DND-41 (cell line): ENCODE results near the gene TNS3.

ENCODE experiments used
- ATAC-seq: fragments of 200-7000 bp; cut with Tn5 transposase; 3 replicates; pipeline ENCODE4 v1.9.1; 2021; ENCODE audit warnings: low read depth; ENCODE audit not compliant: insufficient read depth
- DNase-seq: peaks from one replicate; pipeline ENCODE4 v3.0.0-alpha.2; 2020
- H2AFZ ChIP-seq: 2 replicates; pipeline ENCODE4 v1.6.0; 2012; ENCODE audit warnings: low read depth, low read length
- H3K27ac ChIP-seq: 2 replicates; pipeline ENCODE4 v1.5.1; 2012; ENCODE audit warnings: low read length, inconsistent platforms
- H3K27me3 ChIP-seq: fragments of 200-600 bp; sonication (generic); 2 replicates; pipeline ENCODE4 v1.6.0; 2012; ENCODE audit warnings: low read length, mild to moderate bottlenecking, inconsistent platforms; ENCODE audit not compliant: insufficient read depth, poor library complexity
- H3K36me3 ChIP-seq: 2 replicates; pipeline ENCODE4 v1.5.1; 2012; ENCODE audit warnings: low read length, inconsistent platforms; ENCODE audit not compliant: insufficient read depth
- H3K4me1 ChIP-seq: 2 replicates; pipeline ENCODE4 v1.5.1; 2012; ENCODE audit warnings: mild to moderate bottlenecking, low read length; ENCODE audit not compliant: insufficient read depth
- H3K4me2 ChIP-seq: 2 replicates; pipeline ENCODE4 v1.6.0; 2012; ENCODE audit warnings: mild to moderate bottlenecking, moderate library complexity, low read length, inconsistent platforms; ENCODE audit not compliant: insufficient read depth
- H3K4me3 ChIP-seq, 2 experiments: fragments of 200-600 bp in 1 of 2; shearing (Covaris generic) in 1 of 2; 2 replicates each; pipeline ENCODE4 v1.5.1; 2012 to 2016; ENCODE audit warnings: inconsistent platforms in 2 of 2, low read length in 2 of 2, mild to moderate bottlenecking in 2 of 2, low read depth in 1 of 2, moderate library complexity in 1 of 2
- H3K79me2 ChIP-seq: 2 replicates; pipeline ENCODE4 v1.6.0; 2012; ENCODE audit warnings: low read length, inconsistent platforms; ENCODE audit not compliant: insufficient read depth
- H3K9ac ChIP-seq: 2 replicates; pipeline ENCODE4 v1.6.0; 2012; ENCODE audit warnings: low read depth, mild to moderate bottlenecking, inconsistent platforms, low read length, moderate library complexity
- H3K9me3 ChIP-seq: 2 replicates; pipeline ENCODE4 v1.5.1; 2012; ENCODE audit warnings: low read length, moderate library complexity, mild to moderate bottlenecking, inconsistent platforms; ENCODE audit not compliant: insufficient read depth, severe bottlenecking
- H4K20me1 ChIP-seq: 2 replicates; pipeline ENCODE4 v1.6.0; 2012; ENCODE audit warnings: low read length; ENCODE audit not compliant: insufficient read depth
- CTCF ChIP-seq: IDR thresholded peaks from 2 replicates; pipeline ENCODE4 v1.5.1; 2012; ENCODE audit warnings: borderline replicate concordance, low read length, moderate library complexity, mild to moderate bottlenecking; ENCODE audit not compliant: poor library complexity, severe bottlenecking; ENCODE audit errors: extremely low read depth
- EZH2 ChIP-seq: IDR thresholded peaks from 3 replicates; pipeline ENCODE4 v1.6.1; 2012; ENCODE audit warnings: borderline replicate concordance, low read depth, mild to moderate bottlenecking, moderate library complexity, low read length, inconsistent platforms; ENCODE audit not compliant: severe bottlenecking

Gene TNS3

GRCh38 chr7:47366960-47367359 lies 215.0 kb downstream of the TNS3 start:
- TF ChIP-seq CTCF (no peak), EZH2 (no peak)
- no peaks in the 10 kb centered on the region for H3K27me3 ChIP-seq
- H3K36me3 ChIP-seq, result no peaks in the 10 kb centered on the region
- no peaks in the 10 kb centered on the region for H3K4me1 ChIP-seq
- no peak overlapping the region for H3K27ac ChIP-seq
- H3K79me2 ChIP-seq, result no peaks in the 10 kb centered on the region
- no peak overlapping the region for H3K4me2 ChIP-seq
- H4K20me1 ChIP-seq, result no peaks in the 10 kb centered on the region
- no peak overlapping the region for H3K4me3 ChIP-seq
- no peak for ATAC-seq
- H3K9me3 ChIP-seq, result peaks cover 11% of the 10 kb centered on the region
- H3K9ac ChIP-seq, result no peak overlapping the region
- DNase-seq, result no peak
- no peak overlapping the region for H2AFZ ChIP-seq

- Histone ChIP-seq H2AFZ (no peak overlapping the region), H3K9me3 (peaks cover 11% of the 10 kb centered on the region), H4K20me1 (no peaks in the 10 kb centered on the region), H3K9ac (no peak overlapping the region), H3K27me3 (no peaks in the 10 kb centered on the region), H3K4me2 (no peak overlapping the region), H3K4me3 (no peak overlapping the region), H3K27ac (no peak overlapping the region), H3K4me1 (no peaks in the 10 kb centered on the region), H3K36me3 (no peaks in the 10 kb centered on the region), H3K79me2 (no peaks in the 10 kb centered on the region)
- no peak for ATAC-seq
- TF ChIP-seq EZH2 (no peak), CTCF (no peak)
- DNase-seq, result no peak
These were observed 215.7 kb downstream of the TNS3 start for GRCh38 chr7:47366211-47366610.

GRCh38 chr7:47362984-47363383 lies 218.9 kb downstream of the TNS3 start:
- TF ChIP-seq EZH2 (no peak), CTCF (no peak)
- H3K9ac ChIP-seq, result no peak overlapping the region
- no peak overlapping the region for H3K4me3 ChIP-seq
- no peaks in the 10 kb centered on the region for H3K79me2 ChIP-seq
- no peak overlapping the region for H3K4me2 ChIP-seq
- no peaks in the 10 kb centered on the region for H3K27me3 ChIP-seq
- ATAC-seq (no peak), DNase-seq (no peak)
- H3K36me3 ChIP-seq, result no peaks in the 10 kb centered on the region
- peaks cover 9% of the 10 kb centered on the region for H3K9me3 ChIP-seq
- H4K20me1 ChIP-seq, result no peaks in the 10 kb centered on the region
- H2AFZ ChIP-seq, result no peak overlapping the region
- H3K4me1 ChIP-seq, result no peaks in the 10 kb centered on the region
- H3K27ac ChIP-seq, result no peak overlapping the region

GRCh38 chr7:47361746-47362215 lies 220.1 kb downstream of the TNS3 start:
- no peak for DNase-seq
- no peaks in the 10 kb centered on the region for H3K79me2 ChIP-seq

More at GRCh38 chr7:47361746-47362215, 220.1 kb downstream of the TNS3 start:
- H3K9me3 ChIP-seq, result peaks cover 6% of the 10 kb centered on the region
- no peak overlapping the region for H2AFZ ChIP-seq
- no peaks in the 10 kb centered on the region for H4K20me1 ChIP-seq
- H3K4me2 ChIP-seq, result no peak overlapping the region
- no peak overlapping the region for H3K4me3 ChIP-seq
- no peaks in the 10 kb centered on the region for H3K36me3 ChIP-seq
- H3K27ac ChIP-seq, result no peak overlapping the region
- ATAC-seq, result no peak
- no peaks in the 10 kb centered on the region for H3K27me3 ChIP-seq
- no peak overlapping the region for H3K9ac ChIP-seq
- no peaks in the 10 kb centered on the region for H3K4me1 ChIP-seq
- TF ChIP-seq CTCF, result no peak
- TF ChIP-seq EZH2, result no peak
